PFSK-1 (cell line): ENCODE results near the gene TPTE2.

Experiments used
- FOXP2 ChIP-seq: optimal IDR thresholded peaks from 2 replicates; pipeline ENCODE3; 2011; ENCODE audit warnings: borderline replicate concordance, control low read depth, inconsistent platforms; ENCODE audit not compliant: insufficient read depth; ENCODE audit errors: extremely low read length, extremely low read depth
- POLR2AphosphoS5 ChIP-seq: IDR thresholded peaks from 2 replicates; pipeline ENCODE4 v1.6.1; 2012; ENCODE audit warnings: low read depth, mild to moderate bottlenecking, control low read depth, low read length, moderate library complexity
- REST ChIP-seq, 2 experiments: IDR thresholded peaks; 2 replicates each; pipeline versions ENCODE4 v1.6.1 to v1.8.0; 2011 to 2012; ENCODE audit warnings: low read depth in 2 of 2, low read length in 2 of 2, control low read depth in 1 of 2, inconsistent platforms in 1 of 2, mild to moderate bottlenecking in 1 of 2, moderate library complexity in 1 of 2; ENCODE audit not compliant: insufficient read depth in 1 of 2
- SIN3A ChIP-seq: IDR thresholded peaks from 2 replicates; pipeline ENCODE4 v1.6.1; 2012; ENCODE audit warnings: mild to moderate bottlenecking, low read length, moderate library complexity, borderline replicate concordance; ENCODE audit not compliant: insufficient read depth
- TAF1 ChIP-seq: IDR thresholded peaks from 2 replicates; pipeline ENCODE4 v1.6.1; 2012; ENCODE audit warnings: low read length, control low read depth, borderline replicate concordance; ENCODE audit not compliant: insufficient read depth

The TPTE2 gene

GRCh38 chr13:19604306-19604705 is 43.0 kb upstream of the TPTE2 start:
- TF ChIP-seq FOXP2 (no peak), REST (IDR thresholded peaks at IDR 0.05; ENCODE audit: insufficient read depth in 1 of 2, low read depth in 2 of 2, low read length in 2 of 2) (no peak), TAF1 (no peak), SIN3A (no peak), POLR2AphosphoS5 (no peak)

- TF ChIP-seq FOXP2 (peak; percentile 17), REST (IDR thresholded peaks at IDR 0.05; ENCODE audit: insufficient read depth in 1 of 2, low read depth in 2 of 2, low read length in 2 of 2) (no peak), TAF1 (no peak)
Observed at GRCh38 chr13:19601749-19602725, 40.7 kb upstream of the TPTE2 start.

- TF ChIP-seq POLR2AphosphoS5 (no peak), TAF1 (no peak), SIN3A (no peak), REST (IDR thresholded peaks at IDR 0.05; ENCODE audit: insufficient read depth in 1 of 2, low read depth in 2 of 2, low read length in 2 of 2) (no peak), FOXP2 (no peak)
Observed at GRCh38 chr13:19597523-19597922, 36.2 kb upstream of the TPTE2 start.

GRCh38 chr13:19596960-19597361 is 35.6 kb upstream of the TPTE2 start:
- TF ChIP-seq POLR2AphosphoS5: no peak
- TF ChIP-seq FOXP2: no peak
- no peak for TF ChIP-seq REST (IDR thresholded peaks at IDR 0.05; ENCODE audit: insufficient read depth in 1 of 2, low read depth in 2 of 2, low read length in 2 of 2)
- TF ChIP-seq SIN3A: no peak
- TF ChIP-seq TAF1: no peak
